ENCODE measurements around the gene DZIP1. TPM values are rescaled to one million over a fixed set of nuclear protein-coding genes. Genes with fewer than 3 reads are reported as not detected.

Gene DZIP1
- total and polyA plus RNA-seq, 2 of the 13 experiments (the other 11 are each of a cell fraction or from before 2014, with no cell fraction given), result 11.0 to 36.7 TPM

- TF ChIP-seq AHDC1 (CRISPR knock-in tag; IDR thresholded peaks at IDR 0.05; ENCODE audit: borderline replicate concordance) (0 out of 2 replicates have a peak, but pooled peaks have one; percentile 29), ZFYVE20 (CRISPR knock-in tag; IDR thresholded peaks at IDR 0.05; ENCODE audit: borderline replicate concordance, low read depth) (no peak), PLSCR1 (CRISPR knock-in tag; IDR thresholded peaks at IDR 0.05; ENCODE audit: borderline replicate concordance) (no peak), ZNF180 (CRISPR knock-in tag; IDR thresholded peaks at IDR 0.05; ENCODE audit: borderline replicate concordance, low read depth) (no peak), TOE1 (CRISPR knock-in tag; IDR thresholded peaks at IDR 0.05) (peak; percentile 73; the same call in 1 of the 2 replicates), ZNF512B (CRISPR knock-in tag; IDR thresholded peaks at IDR 0.05; ENCODE audit: borderline replicate concordance) (no peak), RFXAP (CRISPR knock-in tag; IDR thresholded peaks at IDR 0.05; ENCODE audit: borderline replicate concordance) (0 out of 2 replicates have a peak, but pooled peaks have one; percentile 23), CCDC6 (CRISPR knock-in tag; IDR thresholded peaks at IDR 0.05) (peak; percentile 74), EED (CRISPR knock-in tag; IDR thresholded peaks at IDR 0.05) (peak; percentile 80), RFXANK (CRISPR knock-in tag; IDR thresholded peaks at IDR 0.05) (peak; percentile 52; the same call in 1 of the 2 replicates), MLXIP (CRISPR knock-in tag; IDR thresholded peaks at IDR 0.05; ENCODE audit: borderline replicate concordance) (no peak), SOX6 (IDR thresholded peaks at IDR 0.05) (no peak), SOX6 (CRISPR knock-in tag; IDR thresholded peaks at IDR 0.05) (peak; percentile 23; the same call in 1 of the 2 replicates), ZNF747 (CRISPR knock-in tag; IDR thresholded peaks at IDR 0.05; ENCODE audit: borderline replicate concordance) (0 out of 2 replicates have a peak, but pooled peaks have one; percentile 64)
Measured at GRCh38 chr13:95676762-95677563, 32.5 kb upstream of the DZIP1 start, which contains the start of gene DNAJC3 (continued).

Data from HepG2 (cell line).